Panc1 (cell line): ENCODE measurements around the gene GTF2H1. TPM values are rescaled to one million over a fixed set of nuclear protein-coding genes. Genes with fewer than 3 reads are reported as not detected.

Source experiments
- ATAC-seq: fragments of 200-7000 bp; cut with Tn5 transposase; 2 replicates; pipeline ENCODE4 v1.9.1; 2020; ENCODE audit warnings: mild to moderate bottlenecking, moderate library complexity
- BruUV-seq: library from RNA; stranded (reverse); fragments of 400-500 nt; replicated peaks from 2 replicates; lab custom pipeline; 2021; lab: Mats Ljungman, UMichigan
- CTCF ChIA-PET: fragments of 300-600 bp; sonication (Branson Sonifier 250); formaldehyde crosslinking; loops from one replicate; lab custom pipeline; 2022; ENCODE audit warnings: antibody characterized with exemption; lab: Charles Lee
- POLR2A ChIA-PET: fragments of 300-600 bp; sonication (Branson Sonifier 250); formaldehyde crosslinking; loops from one replicate; lab custom pipeline; 2022; ENCODE audit warnings: antibody characterized with exemption; lab: Charles Lee
- DNase-seq: peaks from one replicate; pipeline ENCODE4 v3.0.0-alpha.2; 2010; ENCODE audit warnings: low read depth, low spot score
- H3K27ac ChIP-seq: 2 replicates; pipeline ENCODE4 v1.5.1; 2011; ENCODE audit warnings: mild to moderate bottlenecking, low read length, inconsistent platforms
- H3K27me3 ChIP-seq: fragments of 200-500 bp; sonication (Bioruptor generic); 2 replicates; pipeline ENCODE4 v1.6.0; 2014; ENCODE audit warnings: low read length, inconsistent platforms; ENCODE audit not compliant: control insufficient read depth, insufficient read depth
- H3K36me3 ChIP-seq: fragments of 200-500 bp; sonication (Bioruptor generic); 2 replicates; pipeline ENCODE4 v1.5.1; 2014; ENCODE audit warnings: inconsistent platforms, mild to moderate bottlenecking, low read length, moderate library complexity; ENCODE audit not compliant: control insufficient read depth, insufficient read depth
- H3K4me1 ChIP-seq: 2 replicates; pipeline ENCODE4 v1.5.1; 2011; ENCODE audit warnings: inconsistent platforms, mild to moderate bottlenecking, low read length, moderate library complexity; ENCODE audit not compliant: control insufficient read depth, insufficient read depth
- H3K4me3 ChIP-seq, 2 experiments: 2 replicates each; pipeline ENCODE4 v1.5.1; 2011 to 2012; ENCODE audit warnings: low read depth in 2 of 2, low read length in 2 of 2, mild to moderate bottlenecking in 2 of 2, inconsistent platforms in 1 of 2, moderate library complexity in 1 of 2
- H3K9me3 ChIP-seq: fragments of 200-500 bp; sonication (Bioruptor generic); 2 replicates; pipeline ENCODE4 v1.5.1; 2014; ENCODE audit warnings: low read depth, mild to moderate bottlenecking, inconsistent platforms, low read length, moderate library complexity; ENCODE audit not compliant: control insufficient read depth, insufficient read depth
- CTCF ChIP-seq: fragments of 450-650 bp; IDR thresholded peaks from 2 replicates; pipeline ENCODE4 v1.5.1; 2017; ENCODE audit warnings: mild to moderate bottlenecking
- POLR2AphosphoS5 ChIP-seq: IDR thresholded peaks from 2 replicates; pipeline ENCODE4 v1.6.1; 2012; ENCODE audit warnings: mild to moderate bottlenecking, low read depth, low read length, moderate library complexity
- REST ChIP-seq, 2 experiments: IDR thresholded peaks; 2 replicates each; pipeline ENCODE4 v1.6.1; 2011 to 2012; ENCODE audit warnings: low read depth in 2 of 2, control low read depth in 1 of 2, low read length in 1 of 2, mild to moderate bottlenecking in 1 of 2, moderate library complexity in 1 of 2; ENCODE audit not compliant: insufficient read depth in 1 of 2
- SIN3A ChIP-seq: IDR thresholded peaks from 2 replicates; pipeline ENCODE4 v1.6.1; 2012; ENCODE audit warnings: low read depth, mild to moderate bottlenecking, low read length, moderate library complexity, borderline replicate concordance; ENCODE audit not compliant: insufficient read depth
- TCF7L2 ChIP-seq: IDR thresholded peaks from 2 replicates; pipeline ENCODE4 v1.6.1; 2011; ENCODE audit warnings: mild to moderate bottlenecking, low read depth, low read length, inconsistent platforms
- in situ Hi-C: cut with HindIII; loops from 2 replicates; pipeline ENCODE4 v1.10.0; 2016; ENCODE audit warnings: low sequenced_read_pairs, low pct_unique_long_range_greater_than_20kb
- intact Hi-C: fragments of 100-400 bp; cut with micrococcal nuclease; formaldehyde crosslinking; loops from one replicate; pipeline ENCODE4 v1.10.0; 2022; ENCODE audit not compliant: unreplicated experiment
- total RNA-seq: library from RNA; stranded (reverse); gene quantifications from one replicate; pipeline ENCODE4 v1.2.1, GENCODE V29; 2021; ENCODE audit not compliant: unreplicated experiment

The GTF2H1 gene
- total RNA-seq, 1 experiment from 2014 or later = 60.6 TPM

- in situ Hi-C loops = no loop called here
- DNase-seq = no peak
- Histone ChIP-seq H3K4me3 (no peak overlapping the region), H3K27me3 (no peaks in the 10 kb centered on the region), H3K36me3 (peaks cover 33% of the 10 kb centered on the region), H3K27ac (no peak overlapping the region), H3K9me3 (no peaks in the 10 kb centered on the region), H3K4me1 (no peaks in the 10 kb centered on the region)
- intact Hi-C loops = no loop called here
- BruUV-seq = no TSS peak
- CTCF ChIA-PET = no interaction called here
- ATAC-seq = no peak
- POLR2A ChIA-PET = no interaction called here
- TF ChIP-seq POLR2AphosphoS5 (no peak), TCF7L2 (no peak), SIN3A (no peak)
Observed at GRCh38 chr11:18299721-18300120, 22.6 kb upstream of the GTF2H1 start.

- no peak overlapping the region for H3K27ac ChIP-seq
- no peaks in the 10 kb centered on the region for H3K4me1 ChIP-seq
- intact Hi-C loops (no loop called here), in situ Hi-C loops (no loop called here)
- ChIA-PET CTCF (no interaction called here), POLR2A (no interaction called here)
- H3K9me3 ChIP-seq = no peaks in the 10 kb centered on the region
- BruUV-seq = no TSS peak
- H3K27me3 ChIP-seq = no peaks in the 10 kb centered on the region
- no peak for DNase-seq
- TF ChIP-seq SIN3A = no peak
- TF ChIP-seq REST (IDR thresholded peaks at IDR 0.05; ENCODE audit: insufficient read depth in 1 of 2, low read depth in 2 of 2, low read length in 1 of 2) = no peak
- no peak for TF ChIP-seq CTCF
- no peak for TF ChIP-seq TCF7L2
- no peak for TF ChIP-seq POLR2AphosphoS5
- no peak for ATAC-seq
- H3K4me3 ChIP-seq = no peak overlapping the region
- H3K36me3 ChIP-seq = peaks cover 27% of the 10 kb centered on the region
Observed at GRCh38 chr11:18304745-18305144, 17.6 kb upstream of the GTF2H1 start.

- H3K9me3 ChIP-seq = no peaks in the 10 kb centered on the region
- peaks cover 25% of the 10 kb centered on the region for H3K36me3 ChIP-seq
- POLR2A ChIA-PET = interaction anchor here (0.5 kb wide), 1 partner anchor 97 kb away, joined by 6 read pairs; no protein-coding TSS in a partner anchor
- H3K4me1 ChIP-seq = no peaks in the 10 kb centered on the region
- TF ChIP-seq POLR2AphosphoS5 (no peak), REST (IDR thresholded peaks at IDR 0.05; ENCODE audit: insufficient read depth in 1 of 2, low read depth in 2 of 2, low read length in 1 of 2) (no peak), CTCF (no peak), SIN3A (no peak), TCF7L2 (no peak)
- BruUV-seq = TSS peak; percentile 10
- no peak overlapping the region for H3K4me3 ChIP-seq
- CTCF ChIA-PET = no interaction called here
- in situ Hi-C loops = no loop called here
- intact Hi-C loops = no loop called here
- ATAC-seq = no peak
- H3K27me3 ChIP-seq = no peaks in the 10 kb centered on the region
- no peak for DNase-seq
- H3K27ac ChIP-seq = no peak overlapping the region
Observed at GRCh38 chr11:18307461-18308139, 14.8 kb upstream of the GTF2H1 start.
